PFSK-1 (cell line): Measurements from ENCODE around the gene SHISAL1.

Source experiments
- FOXP2 ChIP-seq: optimal IDR thresholded peaks from 2 replicates; pipeline ENCODE3; 2011; ENCODE audit warnings: borderline replicate concordance, control low read depth, inconsistent platforms; ENCODE audit not compliant: insufficient read depth; ENCODE audit errors: extremely low read length, extremely low read depth
- POLR2AphosphoS5 ChIP-seq: IDR thresholded peaks from 2 replicates; pipeline ENCODE4 v1.6.1; 2012; ENCODE audit warnings: low read depth, mild to moderate bottlenecking, control low read depth, low read length, moderate library complexity
- SIN3A ChIP-seq: IDR thresholded peaks from 2 replicates; pipeline ENCODE4 v1.6.1; 2012; ENCODE audit warnings: mild to moderate bottlenecking, low read length, moderate library complexity, borderline replicate concordance; ENCODE audit not compliant: insufficient read depth
- TAF1 ChIP-seq: IDR thresholded peaks from 2 replicates; pipeline ENCODE4 v1.6.1; 2012; ENCODE audit warnings: low read length, control low read depth, borderline replicate concordance; ENCODE audit not compliant: insufficient read depth
- TF ChIP-seq, protein P1 (sequence below), 2 experiments: IDR thresholded peaks; 2 replicates each; pipeline versions ENCODE4 v1.6.1 to v1.8.0; 2011 to 2012; ENCODE audit warnings: low read depth in 2 of 2, low read length in 2 of 2, control low read depth in 1 of 2, inconsistent platforms in 1 of 2, mild to moderate bottlenecking in 1 of 2, moderate library complexity in 1 of 2; ENCODE audit not compliant: insufficient read depth in 1 of 2

SHISAL1 gene

DNA sequence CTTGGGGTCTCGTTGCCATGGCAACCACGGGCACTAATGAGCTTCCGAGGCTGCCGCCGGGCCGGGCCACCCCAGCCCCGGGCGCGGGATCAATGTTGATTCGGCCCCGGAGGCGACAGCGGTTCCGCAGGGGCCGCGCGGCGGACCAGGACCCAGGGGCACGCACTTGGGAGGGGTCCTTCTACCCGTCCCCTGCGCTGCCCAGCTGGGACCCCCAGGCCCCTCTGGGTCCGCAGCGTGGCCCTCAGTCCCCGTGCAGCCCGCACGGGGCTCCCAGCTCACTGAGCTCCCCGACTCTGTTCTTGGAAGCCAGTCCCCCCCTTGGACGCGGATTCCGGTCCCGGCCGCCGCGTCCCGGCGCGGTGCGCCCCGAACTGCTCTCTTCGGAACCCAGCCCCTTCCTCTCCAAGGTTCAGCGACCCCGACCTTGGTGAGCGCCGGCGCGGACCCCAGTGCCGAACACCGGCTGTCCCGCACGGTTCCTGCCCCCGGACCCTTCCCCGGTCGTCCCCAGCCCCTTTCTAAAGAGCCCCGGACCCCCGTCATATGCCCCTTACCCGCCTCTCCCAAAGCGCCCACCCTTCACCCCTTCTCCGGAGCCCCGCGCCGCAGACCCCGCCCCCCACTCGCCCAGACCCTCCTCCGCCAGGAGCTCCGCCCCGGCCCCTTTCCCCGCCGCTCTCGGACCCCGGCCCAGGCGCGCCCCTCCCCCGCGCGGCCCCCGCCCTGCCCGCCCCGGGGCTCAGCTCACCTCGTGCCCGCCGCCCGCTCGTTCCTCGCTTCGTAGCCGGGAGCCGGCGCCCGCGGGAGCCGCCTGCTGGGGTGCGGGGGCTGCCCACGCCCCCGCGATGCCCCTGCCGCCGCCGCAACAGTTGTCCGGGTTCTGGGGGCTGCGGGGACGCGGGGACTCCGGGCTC lies 18.3 kb upstream of the SHISAL1 start:
- TF ChIP-seq FOXP2 = no peak
- TF ChIP-seq, protein P1, sequence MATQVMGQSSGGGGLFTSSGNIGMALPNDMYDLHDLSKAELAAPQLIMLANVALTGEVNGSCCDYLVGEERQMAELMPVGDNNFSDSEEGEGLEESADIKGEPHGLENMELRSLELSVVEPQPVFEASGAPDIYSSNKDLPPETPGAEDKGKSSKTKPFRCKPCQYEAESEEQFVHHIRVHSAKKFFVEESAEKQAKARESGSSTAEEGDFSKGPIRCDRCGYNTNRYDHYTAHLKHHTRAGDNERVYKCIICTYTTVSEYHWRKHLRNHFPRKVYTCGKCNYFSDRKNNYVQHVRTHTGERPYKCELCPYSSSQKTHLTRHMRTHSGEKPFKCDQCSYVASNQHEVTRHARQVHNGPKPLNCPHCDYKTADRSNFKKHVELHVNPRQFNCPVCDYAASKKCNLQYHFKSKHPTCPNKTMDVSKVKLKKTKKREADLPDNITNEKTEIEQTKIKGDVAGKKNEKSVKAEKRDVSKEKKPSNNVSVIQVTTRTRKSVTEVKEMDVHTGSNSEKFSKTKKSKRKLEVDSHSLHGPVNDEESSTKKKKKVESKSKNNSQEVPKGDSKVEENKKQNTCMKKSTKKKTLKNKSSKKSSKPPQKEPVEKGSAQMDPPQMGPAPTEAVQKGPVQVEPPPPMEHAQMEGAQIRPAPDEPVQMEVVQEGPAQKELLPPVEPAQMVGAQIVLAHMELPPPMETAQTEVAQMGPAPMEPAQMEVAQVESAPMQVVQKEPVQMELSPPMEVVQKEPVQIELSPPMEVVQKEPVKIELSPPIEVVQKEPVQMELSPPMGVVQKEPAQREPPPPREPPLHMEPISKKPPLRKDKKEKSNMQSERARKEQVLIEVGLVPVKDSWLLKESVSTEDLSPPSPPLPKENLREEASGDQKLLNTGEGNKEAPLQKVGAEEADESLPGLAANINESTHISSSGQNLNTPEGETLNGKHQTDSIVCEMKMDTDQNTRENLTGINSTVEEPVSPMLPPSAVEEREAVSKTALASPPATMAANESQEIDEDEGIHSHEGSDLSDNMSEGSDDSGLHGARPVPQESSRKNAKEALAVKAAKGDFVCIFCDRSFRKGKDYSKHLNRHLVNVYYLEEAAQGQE (IDR thresholded peaks at IDR 0.05; ENCODE audit: insufficient read depth in 1 of 2, low read depth in 2 of 2, low read length in 2 of 2) = no peak
- TF ChIP-seq POLR2AphosphoS5 = no peak
- no peak for TF ChIP-seq SIN3A
- TF ChIP-seq TAF1 = no peak

DNA sequence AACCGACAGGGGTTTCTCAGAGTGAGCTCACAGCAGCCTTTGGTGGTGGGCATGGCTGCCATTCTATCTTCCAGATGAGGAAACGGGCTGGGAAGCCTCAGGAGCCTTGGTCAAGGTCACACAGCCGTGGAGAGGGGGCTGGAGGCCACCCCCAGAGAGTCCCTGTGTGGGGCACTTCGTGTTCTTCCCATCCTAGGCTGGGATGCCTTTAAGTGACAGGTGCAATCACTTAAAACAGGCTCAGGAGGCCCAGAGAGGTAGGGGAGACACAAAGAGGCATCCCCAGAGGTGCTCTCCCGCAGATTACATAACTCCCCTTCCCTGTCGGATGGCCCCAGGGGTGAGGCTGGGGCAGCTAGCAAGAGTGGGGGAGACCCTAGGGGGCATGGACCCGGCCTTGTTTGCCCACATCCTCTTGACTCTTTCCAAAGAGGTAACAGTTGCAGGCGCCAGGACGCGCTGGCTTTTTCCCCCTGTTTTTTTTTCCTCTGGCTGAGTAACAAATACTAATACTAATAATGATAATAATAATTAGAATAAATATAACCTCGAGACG lies 17.5 kb upstream of the SHISAL1 start:
- TF ChIP-seq SIN3A (no peak), POLR2AphosphoS5 (no peak), FOXP2 (no peak), TAF1 (no peak)
- TF ChIP-seq, protein P1 (IDR thresholded peaks at IDR 0.05; ENCODE audit: insufficient read depth in 1 of 2, low read depth in 2 of 2, low read length in 2 of 2) = no peak

- TF ChIP-seq, protein P1 (IDR thresholded peaks at IDR 0.05; ENCODE audit: insufficient read depth in 1 of 2, low read depth in 2 of 2, low read length in 2 of 2) = no peak
- TF ChIP-seq FOXP2 (no peak), POLR2AphosphoS5 (no peak), TAF1 (no peak), SIN3A (no peak)
Measured at GRCh38 chr22:44329179-44329796, 16.5 kb upstream of the SHISAL1 start.

DNA sequence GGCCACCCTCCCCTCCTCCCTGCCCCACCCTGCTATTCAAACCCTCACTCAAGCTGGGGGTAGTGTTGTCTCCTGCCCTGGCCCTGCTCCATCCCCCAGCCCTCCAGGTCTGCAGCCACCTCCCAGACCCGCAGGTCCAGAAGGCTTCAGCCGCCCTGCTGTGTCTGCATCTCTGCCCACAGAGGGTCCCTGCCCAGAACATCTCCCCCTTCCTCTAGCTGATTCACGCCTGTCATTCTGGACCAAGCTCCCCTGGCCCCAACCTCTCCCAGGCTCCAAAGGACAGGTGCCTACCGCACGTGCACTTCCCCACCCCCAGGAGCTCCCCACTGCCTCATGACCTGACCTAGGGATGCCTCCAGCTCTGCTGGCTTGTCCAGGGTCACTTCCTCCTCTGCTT lies 16.0 kb upstream of the SHISAL1 start:
- TF ChIP-seq FOXP2 (no peak), POLR2AphosphoS5 (no peak), SIN3A (no peak), TAF1 (no peak)
- TF ChIP-seq, protein P1 (IDR thresholded peaks at IDR 0.05; ENCODE audit: insufficient read depth in 1 of 2, low read depth in 2 of 2, low read length in 2 of 2) = no peak
